Measurements from ENCODE around the gene STXBP3. TPM values are rescaled to one million over a fixed set of nuclear protein-coding genes. Genes with fewer than 3 reads are reported as not detected.

STXBP3 gene
- total and polyA plus RNA-seq, 9 of the 15 experiments (the other 6 are each of a cell fraction or from before 2014, with no cell fraction given) = 32.5 to 52.5 (median 39.2) TPM

- TF ChIP-seq SFPQ (IDR thresholded peaks at IDR 0.05; ENCODE audit: low read depth, low read length) (no peak), CAMTA2 (CRISPR knock-in tag; conservative IDR thresholded peaks at IDR 0.05) (no peak), ZNF431 (CRISPR knock-in tag; IDR thresholded peaks at IDR 0.05) (peak; percentile 71; the same call in 1 of the 2 replicates), ZNF586 (CRISPR knock-in tag; conservative IDR thresholded peaks at IDR 0.05) (no peak), HNRNPL (IDR thresholded peaks at IDR 0.05; ENCODE audit: low read depth, low read length) (peak; percentile 37; the same call in 1 of the 2 replicates), NFIX (CRISPR knock-in tag; IDR thresholded peaks at IDR 0.05; ENCODE audit: low read depth) (no peak), NR2C2 (CRISPR knock-in tag; IDR thresholded peaks at IDR 0.05) (peak; percentile 53), NR2C2 (tag; IDR thresholded peaks at IDR 0.05) (peak; percentile 63; the same call in 1 of the 2 replicates), ZBTB17 (CRISPR knock-in tag; IDR thresholded peaks at IDR 0.05) (peak; percentile 64; the same call in 1 of the 2 replicates), KAT7 (CRISPR knock-in tag; IDR thresholded peaks at IDR 0.05; ENCODE audit: borderline replicate concordance) (no peak; the same call in 1 of the 2 replicates), ZNF384 (IDR thresholded peaks at IDR 0.05; ENCODE audit: low read depth, low read length) (no peak; the same call in 1 of the 2 replicates), ETV6 (IDR thresholded peaks at IDR 0.05; ENCODE audit: borderline replicate concordance in 1 of 2, low read depth in 2 of 2, low read length in 1 of 2) (no peak), ETV6 (CRISPR knock-in tag; IDR thresholded peaks at IDR 0.05; ENCODE audit: borderline replicate concordance) (no peak), ZFPM2 (CRISPR knock-in tag; IDR thresholded peaks at IDR 0.05) (no peak), ZNF561 (CRISPR knock-in tag; conservative IDR thresholded peaks at IDR 0.05) (no peak), HOXB6 (CRISPR knock-in tag; IDR thresholded peaks at IDR 0.05; ENCODE audit: borderline replicate concordance) (no peak), SMARCE1 (IDR thresholded peaks at IDR 0.05) (peak; percentile 62), CSDE1 (IDR thresholded peaks at IDR 0.05) (peak in 1 of 2 experiments; percentile 82; a peak in 2 of 4 replicates), ZNF121 (CRISPR knock-in tag; conservative IDR thresholded peaks at IDR 0.05) (no peak), SP1 (CRISPR knock-in tag; IDR thresholded peaks at IDR 0.05) (peak; percentile 98)
- TF ChIP-seq, protein P1, sequence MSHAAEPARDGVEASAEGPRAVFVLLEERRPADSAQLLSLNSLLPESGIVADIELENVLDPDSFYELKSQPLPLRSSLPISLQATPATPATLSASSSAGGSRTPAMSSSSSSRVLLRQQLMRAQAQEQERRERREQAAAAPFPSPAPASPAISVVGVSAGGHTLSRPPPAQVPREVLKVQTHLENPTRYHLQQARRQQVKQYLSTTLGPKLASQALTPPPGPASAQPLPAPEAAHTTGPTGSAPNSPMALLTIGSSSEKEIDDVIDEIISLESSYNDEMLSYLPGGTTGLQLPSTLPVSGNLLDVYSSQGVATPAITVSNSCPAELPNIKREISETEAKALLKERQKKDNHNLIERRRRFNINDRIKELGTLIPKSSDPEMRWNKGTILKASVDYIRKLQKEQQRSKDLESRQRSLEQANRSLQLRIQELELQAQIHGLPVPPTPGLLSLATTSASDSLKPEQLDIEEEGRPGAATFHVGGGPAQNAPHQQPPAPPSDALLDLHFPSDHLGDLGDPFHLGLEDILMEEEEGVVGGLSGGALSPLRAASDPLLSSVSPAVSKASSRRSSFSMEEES (CRISPR knock-in tag; IDR thresholded peaks at IDR 0.05) = 0 out of 2 replicates have a peak, but pooled peaks have one; percentile 11
- TF ChIP-seq, protein P2, sequence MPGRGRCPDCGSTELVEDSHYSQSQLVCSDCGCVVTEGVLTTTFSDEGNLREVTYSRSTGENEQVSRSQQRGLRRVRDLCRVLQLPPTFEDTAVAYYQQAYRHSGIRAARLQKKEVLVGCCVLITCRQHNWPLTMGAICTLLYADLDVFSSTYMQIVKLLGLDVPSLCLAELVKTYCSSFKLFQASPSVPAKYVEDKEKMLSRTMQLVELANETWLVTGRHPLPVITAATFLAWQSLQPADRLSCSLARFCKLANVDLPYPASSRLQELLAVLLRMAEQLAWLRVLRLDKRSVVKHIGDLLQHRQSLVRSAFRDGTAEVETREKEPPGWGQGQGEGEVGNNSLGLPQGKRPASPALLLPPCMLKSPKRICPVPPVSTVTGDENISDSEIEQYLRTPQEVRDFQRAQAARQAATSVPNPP (IDR thresholded peaks at IDR 0.05; ENCODE audit: borderline replicate concordance, insufficient read depth, insufficient read length) = no peak
Observed at GRCh38 chr1:108746382-108747170, at the start of gene STXBP3 (continued).
